ENCODE results near the gene PYGO2. TPM values are rescaled to one million over a fixed set of nuclear protein-coding genes. Genes with fewer than 3 reads are reported as not detected.
A peak's percentile ranks its signal among the peaks of the same experiment; 100 is the strongest.

The PYGO2 gene
- total and polyA plus RNA-seq, 2 of the 8 experiments (the other 6 are each of a cell fraction or from before 2014, with no cell fraction given), result 31.0 to 31.6 TPM

- Histone ChIP-seq H4K5ac (ENCODE audit: insufficient read length, low read depth, low read length) (peak overlapping the region; percentile 93), H2AFZ (ENCODE audit: low read length) (peak overlapping the region; percentile 7; the same call in 1 of the 2 replicates), H3K14ac (ENCODE audit: insufficient read length) (no peak overlapping the region), H4K8ac (ENCODE audit: extremely low read depth, insufficient read depth, low read length) (peak overlapping the region; percentile 22), H3K4me2 (ENCODE audit: insufficient read depth in 1 of 2, low read depth in 2 of 2, low read length in 2 of 2) (peak overlapping the region; percentile 79 to 91), H3K27me3 (replicated peaks in 1 of 4; ENCODE audit: control insufficient read depth in 3 of 4, extremely low read depth in 1 of 4, insufficient read depth in 3 of 4, low read length in 3 of 4) (no peaks in the 10 kb centered on the region), H2BK15ac (ENCODE audit: low read length) (peak overlapping the region; percentile 88; the same call in 1 of the 2 replicates), H3K23ac (ENCODE audit: insufficient read length) (no peak overlapping the region), H3K4me3 (ENCODE audit: extremely low read depth in 1 of 4, insufficient read depth in 2 of 4, low read depth in 3 of 4, low read length in 4 of 4) (peak overlapping the region; percentile 55 to 68 (median 58)), H3K9me3 (ENCODE audit: insufficient read depth in 2 of 2, low read depth in 1 of 2, low read length in 1 of 2) (no peaks in the 10 kb centered on the region), H3K4me1 (replicated peaks in 1 of 4; ENCODE audit: control insufficient read depth in 3 of 4, insufficient read depth in 4 of 4, low read length in 3 of 4) (peaks cover 6 to 10% (median 8%) of the 10 kb centered on the region in 4 experiments), H3K36me3 (ENCODE audit: control insufficient read depth in 2 of 4, insufficient read depth in 4 of 4, low read length in 3 of 4) (no peaks in the 10 kb centered on the region), H4K91ac (replicated peaks; ENCODE audit: insufficient read length, low read length) (peak overlapping the region; percentile 99), H3K27ac (ENCODE audit: low read depth, low read length) (peak overlapping the region; percentile 77; the same call in 1 of the 2 replicates), H3K79me1 (ENCODE audit: low read depth, low read length) (no peaks in the 10 kb centered on the region), H2BK120ac (replicated peaks; ENCODE audit: low read depth, low read length) (peak overlapping the region; percentile 93), H3K79me2 (ENCODE audit: control insufficient read depth in 1 of 2, insufficient read depth in 2 of 2, low read length in 2 of 2) (peaks cover 0 to 19% of the 10 kb centered on the region in 2 experiments; a peak in 2 of 4 replicates), H3K23me2 (ENCODE audit: low read depth, low read length) (peaks cover 18% of the 10 kb centered on the region; the same call in 1 of the 2 replicates), H3K9ac (replicated peaks in 1 of 4; ENCODE audit: extremely low read depth in 1 of 4, low read depth in 3 of 4, low read length in 3 of 4) (peak overlapping the region in 2 of 4 experiments; percentile 63; a peak in 4 of 7 replicates), H4K20me1 (replicated peaks in 1 of 2; ENCODE audit: control insufficient read depth in 1 of 2, insufficient read depth in 2 of 2, low read length in 2 of 2) (peaks cover 0 to 2% of the 10 kb centered on the region in 2 experiments), H2BK20ac (ENCODE audit: low read length) (peak overlapping the region; percentile 90; the same call in 1 of the 2 replicates), H3K4ac (replicated peaks; ENCODE audit: insufficient read length, low read depth, low read length) (peak overlapping the region; percentile 36), H2AK5ac (ENCODE audit: low read depth, low read length) (peak overlapping the region; percentile 97), H3K56ac (replicated peaks; ENCODE audit: insufficient read length, low read depth, low read length) (peak overlapping the region; percentile 91), H2BK12ac (ENCODE audit: low read depth, low read length) (peak overlapping the region; percentile 96; the same call in 1 of the 2 replicates), H3K18ac (ENCODE audit: extremely low read depth, low read length) (peak overlapping the region; percentile 99), H2BK5ac (ENCODE audit: low read depth, low read length) (peak overlapping the region; percentile 97)
- FAIRE-seq (no peak), DNase-seq (ENCODE audit: low read depth in 1 of 2, low spot score in 2 of 2) (peak in 1 of 2 experiments; percentile 85)
- WGBS, 2 experiments (ENCODE audit: extremely low coverage in 1 of 2, insufficient coverage in 1 of 2, insufficient read length in 1 of 2, insufficient replicate concordance in 2 of 2, low coverage in 1 of 2, low lambda C conversion rate in 2 of 2, missing lambda C conversion rate in 1 of 2), result 2% methylated on average over 24 of the region's 50 CpGs; no CpG with 5 or more reads in 1 of the 2 experiments
- ChIA-PET CTCF (ENCODE audit: partially characterized antibody) (interaction anchor here (0.6 to 14.0 kb wide), 13 partner anchors 15 to 134 kb away, joined by 3 to 334 read pairs (median 11); partner anchors contain the start of genes ADAM15, CKS1B, EFNA4 and FLAD1), POLR2A (ENCODE audit: partially characterized antibody) (interaction anchor here (1.0 to 42.8 kb wide), 9 partner anchors 12 to 129 kb away, joined by 3 to 702 read pairs (median 6); partner anchors contain the start of genes ADAM15, CKS1B, FLAD1 and PBXIP1)
- TF ChIP-seq KDM4A (IDR thresholded peaks at IDR 0.05; ENCODE audit: low read depth, low read length, severe bottlenecking) (peak; percentile 33), HDAC2 (IDR thresholded peaks at IDR 0.05; ENCODE audit: borderline replicate concordance in 1 of 2, low read depth in 2 of 2, low read length in 2 of 2) (peak in 1 of 2 experiments; percentile 88; a peak in 2 of 4 replicates), ASH2L (IDR thresholded peaks at IDR 0.05; ENCODE audit: low read length) (peak; percentile 52), JUN (IDR thresholded peaks at IDR 0.05; ENCODE audit: low read depth, low read length) (no peak), RAD21 (IDR thresholded peaks at IDR 0.05 in 1 of 2, conservative IDR thresholded peaks at IDR 0.05 in 1 of 2; ENCODE audit: low read depth in 2 of 2, low read length in 2 of 2) (no peak), NRF1 (IDR thresholded peaks at IDR 0.05; ENCODE audit: low read depth, low read length) (no peak), PHF8 (conservative IDR thresholded peaks at IDR 0.05; ENCODE audit: low read depth, low read length) (0 out of 2 replicates have a peak, but pooled peaks have one; percentile 4), SP4 (IDR thresholded peaks at IDR 0.05; ENCODE audit: low read length) (no peak; the same call in 1 of the 2 replicates), HDAC6 (IDR thresholded peaks at IDR 0.05; ENCODE audit: low read depth, low read length) (no peak)
These were observed 38.2 kb upstream of the PYGO2 start for GRCh38 chr1:154999571-155000410.

Measured in H1 (cell line).